Brain microvascular endothelial cell (primary cell): ENCODE data around the gene GRIN2C.

Experiments
- DNase-seq: peaks from one replicate; pipeline ENCODE4 v3.0.0-alpha.2; 2020
- H3K27ac ChIP-seq: fragments of 250-450 bp; sonication (Bioruptor Pico); 2 replicates; pipeline ENCODE4 v1.5.1; 2020; ENCODE audit warnings: mild to moderate bottlenecking, moderate library complexity
- H3K27me3 ChIP-seq: fragments of 250-450 bp; sonication (Bioruptor Pico); replicated peaks from 2 replicates; pipeline ENCODE4 v1.5.1; 2020; ENCODE audit warnings: mild to moderate bottlenecking
- H3K36me3 ChIP-seq: fragments of 250-450 bp; sonication (Bioruptor Pico); replicated peaks from 2 replicates; pipeline ENCODE4 v1.5.1; 2020; ENCODE audit warnings: mild to moderate bottlenecking
- H3K4me3 ChIP-seq: 2 replicates; pipeline ENCODE4 v1.5.1; 2011; ENCODE audit warnings: low read depth, mild to moderate bottlenecking, control low read depth, low read length, moderate library complexity
- in situ Hi-C: cut with HindIII; loops from 2 replicates; pipeline ENCODE4 v1.10.0; 2017; ENCODE audit warnings: low sequenced_read_pairs, low pct_ligation_motif_present
- TF ChIP-seq, protein P1 (sequence below): IDR thresholded peaks from 2 replicates; pipeline ENCODE4 v1.5.1; 2011; ENCODE audit warnings: low read depth, mild to moderate bottlenecking, moderate library complexity, low read length, control low read depth, inconsistent platforms; ENCODE audit errors: missing control alignments

The GRIN2C gene

DNA sequence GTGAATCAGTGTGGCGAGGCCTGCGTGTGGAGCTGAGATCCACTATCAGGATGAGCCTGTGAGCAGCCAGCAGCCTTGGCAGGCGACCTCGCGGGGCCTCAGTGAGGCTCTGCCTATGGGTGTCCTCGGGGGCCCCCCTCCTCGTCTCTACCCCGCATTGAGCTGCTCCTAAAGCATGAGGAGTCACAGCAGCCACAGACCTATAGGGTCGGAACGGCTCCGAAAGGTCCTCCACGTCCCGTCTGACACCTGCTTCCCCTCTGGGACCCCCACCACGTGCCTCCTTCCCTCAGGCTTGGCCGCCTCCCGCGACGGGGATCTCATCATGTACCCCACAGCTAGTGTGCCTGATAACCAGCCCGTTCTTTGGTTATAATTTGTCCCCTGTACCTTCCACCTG lies 28.8 kb downstream of the GRIN2C start:
- no peak overlapping the region for H3K4me3 ChIP-seq
- TF ChIP-seq, protein P1, sequence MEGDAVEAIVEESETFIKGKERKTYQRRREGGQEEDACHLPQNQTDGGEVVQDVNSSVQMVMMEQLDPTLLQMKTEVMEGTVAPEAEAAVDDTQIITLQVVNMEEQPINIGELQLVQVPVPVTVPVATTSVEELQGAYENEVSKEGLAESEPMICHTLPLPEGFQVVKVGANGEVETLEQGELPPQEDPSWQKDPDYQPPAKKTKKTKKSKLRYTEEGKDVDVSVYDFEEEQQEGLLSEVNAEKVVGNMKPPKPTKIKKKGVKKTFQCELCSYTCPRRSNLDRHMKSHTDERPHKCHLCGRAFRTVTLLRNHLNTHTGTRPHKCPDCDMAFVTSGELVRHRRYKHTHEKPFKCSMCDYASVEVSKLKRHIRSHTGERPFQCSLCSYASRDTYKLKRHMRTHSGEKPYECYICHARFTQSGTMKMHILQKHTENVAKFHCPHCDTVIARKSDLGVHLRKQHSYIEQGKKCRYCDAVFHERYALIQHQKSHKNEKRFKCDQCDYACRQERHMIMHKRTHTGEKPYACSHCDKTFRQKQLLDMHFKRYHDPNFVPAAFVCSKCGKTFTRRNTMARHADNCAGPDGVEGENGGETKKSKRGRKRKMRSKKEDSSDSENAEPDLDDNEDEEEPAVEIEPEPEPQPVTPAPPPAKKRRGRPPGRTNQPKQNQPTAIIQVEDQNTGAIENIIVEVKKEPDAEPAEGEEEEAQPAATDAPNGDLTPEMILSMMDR = no peak
- no peaks in the 10 kb centered on the region for H3K36me3 ChIP-seq
- no peak overlapping the region for H3K27ac ChIP-seq
- no peak for DNase-seq
- in situ Hi-C loops = no loop called here
- H3K27me3 ChIP-seq = no peaks in the 10 kb centered on the region

DNA sequence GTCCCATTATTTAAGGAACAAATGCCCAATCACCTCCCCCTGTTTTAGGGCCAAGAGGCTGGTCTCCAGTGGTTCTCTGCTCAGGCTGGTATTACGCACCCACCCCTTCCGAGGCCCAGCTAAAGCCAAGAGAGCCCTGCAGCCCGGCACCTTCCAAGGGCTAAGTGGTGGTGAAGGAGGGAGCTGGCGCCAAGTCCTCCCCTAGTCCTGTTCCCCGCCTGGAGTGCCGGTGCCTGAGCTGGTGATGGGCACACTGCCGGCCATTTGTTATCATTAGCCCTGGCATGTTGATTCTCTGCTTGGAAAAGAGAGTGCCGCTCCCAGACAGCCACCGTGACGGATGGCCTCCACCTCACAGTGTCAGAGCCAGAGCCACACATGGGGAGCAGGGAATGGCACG lies 31.9 kb downstream of the GRIN2C start:
- H3K27ac ChIP-seq = no peak overlapping the region
- H3K36me3 ChIP-seq = peaks cover 7% of the 10 kb centered on the region
- no peaks in the 10 kb centered on the region for H3K27me3 ChIP-seq
- no peak for DNase-seq
- in situ Hi-C loops = no loop called here
- TF ChIP-seq, protein P1 = no peak
- no peak overlapping the region for H3K4me3 ChIP-seq

DNA sequence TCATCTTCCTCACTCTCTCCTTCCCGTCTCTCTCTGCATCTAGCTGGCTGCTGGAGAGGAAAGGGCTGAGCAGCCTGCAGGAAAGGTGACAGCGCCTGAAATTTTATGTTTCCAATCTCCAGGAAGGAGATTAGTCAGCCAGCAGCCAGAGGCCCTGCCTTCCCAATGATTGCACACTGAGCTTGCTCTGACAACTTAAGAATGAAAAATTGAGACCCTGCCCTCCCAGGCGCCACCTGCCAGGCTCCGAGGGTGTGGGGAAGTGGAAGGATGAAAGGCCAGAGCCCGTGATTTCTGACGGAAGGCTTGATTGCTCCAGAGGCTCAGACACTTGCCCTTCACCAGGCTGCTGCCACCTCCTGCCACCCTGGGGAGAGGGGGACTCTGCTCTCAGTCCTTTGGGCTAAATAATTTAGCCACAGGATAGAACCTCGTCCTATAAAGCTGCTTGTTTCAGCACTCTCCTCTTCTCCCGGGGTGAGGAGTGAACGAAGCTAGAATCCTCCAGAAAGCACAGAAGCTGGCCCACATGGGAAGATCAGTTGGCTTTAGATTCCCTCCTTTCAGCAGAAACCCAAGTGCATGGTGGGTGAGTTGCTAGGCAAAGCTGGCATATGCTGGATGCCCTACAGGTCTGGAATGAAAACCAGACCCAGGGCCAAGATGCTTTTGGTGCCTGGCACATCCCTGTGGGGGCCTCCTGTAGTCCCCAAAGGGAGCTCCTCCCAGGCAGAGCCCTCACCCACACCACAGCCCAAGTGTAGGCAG lies 33.5 kb downstream of the GRIN2C start:
- Histone ChIP-seq H3K36me3 (peaks cover 7% of the 10 kb centered on the region), H3K27ac (no peak overlapping the region), H3K4me3 (no peak overlapping the region), H3K27me3 (no peaks in the 10 kb centered on the region)
- TF ChIP-seq, protein P1 = no peak
- DNase-seq = no peak
- in situ Hi-C loops = no loop called here

DNA sequence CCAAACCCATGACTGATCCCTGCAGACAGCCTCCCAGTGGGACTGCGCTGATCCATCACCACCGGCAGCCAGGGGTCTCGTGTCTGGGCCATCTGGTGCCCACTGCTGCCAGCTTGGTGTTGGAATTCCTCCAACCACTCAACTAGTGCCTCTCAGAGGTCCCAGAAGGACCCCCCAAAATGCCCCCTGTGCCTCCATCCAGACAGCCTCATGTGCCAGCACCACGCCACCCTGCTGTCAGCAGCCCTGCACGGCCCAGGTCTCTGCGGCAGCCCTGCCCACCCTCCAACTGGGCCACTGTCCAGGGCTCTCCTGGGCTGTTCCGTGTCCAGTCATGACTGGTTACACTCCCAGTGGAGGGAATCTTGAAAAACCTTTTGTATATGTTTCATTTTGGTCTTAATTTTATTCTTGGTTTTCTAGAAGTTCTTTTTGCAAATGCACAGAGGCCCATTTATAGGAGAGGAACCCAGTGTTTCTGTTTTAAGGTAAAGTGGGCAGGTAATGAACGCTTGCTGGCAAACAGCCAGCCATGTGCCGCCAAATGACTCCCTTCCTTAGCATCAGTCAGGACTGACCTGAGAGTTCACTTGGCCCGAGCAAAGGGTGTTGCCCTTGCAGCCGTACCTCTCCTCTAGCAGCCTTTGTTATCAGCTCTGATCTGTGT lies 34.6 kb downstream of the GRIN2C start:
- no peaks in the 10 kb centered on the region for H3K27me3 ChIP-seq
- H3K27ac ChIP-seq = no peak overlapping the region
- in situ Hi-C loops = no loop called here
- no peak overlapping the region for H3K4me3 ChIP-seq
- DNase-seq = no peak
- TF ChIP-seq, protein P1 = no peak
- peaks cover 7% of the 10 kb centered on the region for H3K36me3 ChIP-seq

DNA sequence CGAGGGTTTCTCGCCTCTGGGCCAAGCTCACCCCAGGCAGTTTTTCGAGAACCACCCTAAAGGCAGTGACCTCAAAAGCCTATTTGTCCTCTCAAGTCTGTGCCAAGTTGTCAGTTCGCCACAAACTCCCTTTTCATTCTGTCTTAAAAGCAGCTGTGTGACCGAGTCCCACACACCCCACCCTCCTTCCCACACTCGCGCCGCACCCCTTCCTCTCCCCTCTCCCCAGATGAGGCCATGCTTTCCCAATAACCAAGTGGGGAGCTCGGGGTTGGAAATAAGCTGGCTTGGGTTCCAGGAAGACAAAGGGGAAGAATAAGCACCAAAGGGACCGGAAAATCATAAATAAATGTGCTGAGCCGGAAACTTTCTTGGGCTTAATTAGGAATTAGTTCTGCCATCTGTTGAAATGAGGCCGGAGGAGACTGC lies 36.7 kb downstream of the GRIN2C start:
- in situ Hi-C loops = no loop called here
- no peak overlapping the region for H3K27ac ChIP-seq
- H3K36me3 ChIP-seq = peaks cover 10% of the 10 kb centered on the region
- H3K27me3 ChIP-seq = no peaks in the 10 kb centered on the region
- TF ChIP-seq, protein P1 = no peak
- H3K4me3 ChIP-seq = no peak overlapping the region
- DNase-seq = no peak
